Stimulated activated CD4-positive, alpha-beta T cell treated with anti-CD3 and anti-CD28 coated beads, Interleukin-15, amount 100 ng/mL, for 24 hours (primary cell): Measurements from ENCODE around the gene COL4A2.

ENCODE experiments used
- DNase-seq: peaks from one replicate; pipeline ENCODE4 v3.0.0-alpha.2; 2020

COL4A2 gene

DNA sequence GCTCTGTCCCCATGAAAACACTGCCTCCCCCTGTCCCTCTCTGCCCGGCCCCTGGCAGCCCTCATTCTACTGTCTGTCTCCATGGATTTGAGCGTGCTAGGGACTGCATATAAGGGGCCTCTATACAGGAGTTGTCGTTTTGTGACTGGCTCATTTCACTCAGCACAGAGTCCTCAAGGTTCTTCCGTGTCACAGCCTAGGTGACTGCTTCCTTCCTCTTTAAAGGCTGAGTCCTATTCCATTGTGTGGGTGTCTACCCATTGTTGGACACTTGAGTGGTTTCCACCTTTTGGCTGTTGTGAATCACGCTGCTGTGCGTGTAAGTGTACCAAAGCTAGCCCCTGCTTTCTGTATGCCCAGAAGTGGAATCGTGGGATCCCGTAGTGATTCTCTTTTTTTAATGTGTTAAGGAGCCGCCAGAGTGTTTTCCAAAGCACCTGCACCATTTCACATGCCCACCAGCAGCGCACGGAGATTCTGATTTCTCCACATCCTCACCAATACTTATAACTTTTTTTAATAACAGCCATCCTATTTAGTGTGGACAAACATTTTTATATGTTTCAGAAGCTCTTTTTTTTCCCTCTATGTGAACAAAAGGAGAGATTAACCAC lies 116.7 kb downstream of the COL4A2 start:
- no peak for DNase-seq

GRCh38 chr13:110424569-110425443 lies 117.7 kb downstream of the COL4A2 start:
- DNase-seq: no peak

DNA sequence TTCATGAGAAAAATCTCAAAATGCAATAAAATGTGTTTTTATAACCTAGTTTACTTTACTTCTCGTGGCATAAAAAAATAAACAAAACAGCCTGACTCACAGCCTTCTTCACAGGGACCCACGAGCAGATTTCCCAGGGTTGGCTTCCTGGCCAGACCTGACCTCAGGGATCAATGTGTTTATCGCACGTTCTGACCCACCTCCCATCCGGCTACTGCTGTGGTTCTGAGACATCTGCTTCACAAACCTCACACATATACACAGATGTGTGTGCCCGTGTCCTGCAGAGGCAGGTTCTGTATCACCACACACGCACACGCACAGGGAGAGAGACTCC lies 118.3 kb downstream of the COL4A2 start:
- no peak for DNase-seq

DNA sequence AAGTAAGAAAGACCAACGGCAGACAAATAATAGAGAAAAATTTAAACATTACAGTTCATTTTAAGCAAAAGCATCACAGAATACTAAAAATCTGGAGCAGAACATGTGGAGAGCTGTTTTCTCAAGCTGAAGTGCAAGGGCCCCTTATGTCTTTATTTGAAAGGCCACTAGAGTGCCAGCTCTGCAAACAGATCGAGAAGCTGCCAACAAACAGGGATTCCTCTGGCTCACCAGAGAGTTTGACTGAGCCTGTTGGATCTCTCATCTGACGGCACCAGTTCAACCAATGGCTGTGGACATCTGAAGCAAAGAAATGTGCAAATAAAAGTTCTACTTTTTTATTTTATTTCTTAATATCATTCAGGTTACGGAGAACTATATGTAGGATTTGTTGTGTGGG lies 119.7 kb downstream of the COL4A2 start:
- DNase-seq: no peak

DNA sequence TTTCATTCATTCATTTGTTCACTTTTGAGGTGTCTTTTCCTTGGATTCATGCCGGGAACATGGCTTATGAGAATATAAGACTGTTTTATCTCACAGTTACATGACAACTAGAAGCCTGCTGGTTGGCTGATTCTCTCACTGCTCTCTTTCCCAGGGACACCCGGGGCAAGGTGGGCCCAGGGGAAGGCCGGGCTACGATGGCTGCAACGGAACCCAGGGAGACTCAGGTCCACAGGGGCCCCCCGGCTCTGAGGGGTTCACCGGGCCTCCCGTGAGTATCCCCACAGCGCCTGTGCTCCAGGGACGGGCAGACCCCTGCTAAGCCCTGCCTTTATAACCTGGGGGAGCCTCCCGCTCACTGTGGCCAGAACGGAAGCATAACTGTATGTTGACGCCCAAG lies 121.2 kb downstream of the COL4A2 start:
- no peak for DNase-seq

DNA sequence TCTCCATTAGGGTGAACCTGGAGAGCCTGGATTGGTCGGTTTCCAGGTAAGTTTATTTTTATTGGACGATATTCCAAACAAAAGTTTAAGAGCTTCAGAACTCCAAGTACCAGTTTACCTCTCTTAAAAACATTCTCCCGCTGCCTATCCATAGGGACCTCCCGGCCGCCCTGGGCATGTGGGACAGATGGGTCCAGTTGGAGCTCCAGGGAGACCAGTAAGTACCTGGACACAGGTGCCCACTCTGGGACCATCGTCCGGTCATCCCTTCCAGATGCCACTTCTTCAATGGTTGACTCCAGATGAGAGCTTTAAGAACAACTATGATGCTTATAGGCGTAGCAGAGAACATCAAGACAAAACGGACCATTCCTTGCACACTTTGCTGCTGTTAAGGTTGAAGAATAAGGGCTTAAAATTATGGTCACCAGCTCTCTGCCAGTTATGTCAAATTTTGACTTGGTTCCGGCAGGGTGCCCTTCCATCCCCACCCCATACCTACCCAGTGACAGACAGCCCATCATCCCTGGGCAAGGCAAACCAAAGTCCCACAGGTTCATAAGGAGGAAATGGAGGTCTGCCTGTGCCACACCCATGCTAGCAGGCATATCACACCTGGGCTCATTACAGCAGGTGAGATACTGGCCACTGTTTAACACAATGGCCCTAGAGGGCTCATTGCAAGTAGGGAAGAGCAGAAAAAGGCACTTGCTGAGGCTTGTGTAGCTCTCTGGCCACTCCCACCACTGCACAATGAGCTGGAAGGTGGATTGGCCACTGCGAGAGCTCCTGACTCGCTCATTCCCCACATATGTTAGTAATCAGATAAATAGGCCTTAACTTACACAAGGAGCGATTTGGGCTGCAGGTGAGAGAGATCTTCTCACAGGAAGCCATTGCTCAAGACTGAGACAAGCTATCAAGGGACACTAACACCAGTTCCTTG lies 123.6 kb downstream of the COL4A2 start:
- no peak for DNase-seq

- DNase-seq: no peak
Observed at GRCh38 chr13:110431425-110432294, 124.6 kb downstream of the COL4A2 start.

DNA sequence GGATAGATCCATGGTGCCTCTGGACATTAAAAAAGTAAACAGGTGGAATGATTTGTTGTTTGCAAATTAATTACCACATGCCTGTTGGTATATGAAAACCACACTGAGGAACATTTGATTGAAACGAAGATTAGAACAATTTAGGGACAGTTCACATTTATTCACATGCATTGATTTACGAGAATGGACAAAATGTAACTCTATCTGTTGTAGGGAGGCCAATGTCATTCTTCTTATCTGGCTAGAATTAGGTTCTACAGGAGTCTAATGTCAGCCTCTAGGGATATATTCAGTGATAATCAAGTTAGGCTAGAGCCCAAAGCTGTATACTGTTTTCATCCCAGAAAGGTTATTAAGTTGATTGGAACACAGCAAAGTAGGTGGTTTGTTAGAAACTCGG lies 125.4 kb downstream of the COL4A2 start:
- no peak for DNase-seq

DNA sequence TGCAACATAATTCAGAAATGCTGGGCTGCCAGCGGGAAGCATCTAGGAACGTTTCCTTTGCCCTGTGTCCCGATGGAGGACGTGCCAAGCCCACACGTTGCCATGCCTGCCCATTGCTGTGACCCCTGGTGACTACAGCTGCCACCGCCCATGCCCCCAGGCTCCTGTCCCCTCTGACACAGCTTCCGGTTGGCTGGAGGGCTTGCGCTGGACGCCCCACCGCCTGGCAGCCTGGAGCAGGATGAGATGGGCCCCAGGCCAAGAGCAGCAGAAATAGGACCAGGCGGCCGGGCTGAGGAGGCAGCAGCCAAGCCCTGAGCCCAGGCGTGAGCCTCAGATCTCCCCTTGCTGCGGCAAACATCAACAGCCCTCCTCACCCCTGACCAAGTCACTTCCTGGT lies 125.9 kb downstream of the COL4A2 start:
- DNase-seq: no peak

GRCh38 chr13:110434629-110435028 lies 127.5 kb downstream of the COL4A2 start:
- DNase-seq: no peak

DNA sequence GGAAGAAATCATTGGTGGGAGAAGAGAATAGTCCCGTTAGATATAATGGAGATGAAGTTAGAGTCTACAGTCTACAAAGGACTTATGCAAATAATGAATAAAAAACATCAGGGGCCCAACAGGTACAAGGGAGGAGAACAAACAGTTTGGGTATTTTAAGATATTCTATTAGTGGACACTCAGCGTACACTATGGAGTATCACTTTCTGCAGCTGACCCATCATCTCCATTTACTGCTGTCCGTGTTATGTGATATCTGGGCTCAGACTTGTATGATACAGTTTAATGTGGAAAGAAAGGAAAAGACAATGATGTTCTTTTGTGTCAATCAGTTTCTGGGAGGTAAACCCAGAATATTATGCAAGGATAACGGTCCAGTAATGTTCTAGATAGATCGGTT lies 128.2 kb downstream of the COL4A2 start:
- no peak for DNase-seq

GRCh38 chr13:110436276-110436675 lies 129.2 kb downstream of the COL4A2 start:
- no peak for DNase-seq

- DNase-seq: no peak
Observed at GRCh38 chr13:110436786-110437370, 129.8 kb downstream of the COL4A2 start.

- no peak for DNase-seq
Observed at GRCh38 chr13:110438211-110438610, 131.1 kb downstream of the COL4A2 start.

- DNase-seq: no peak
Observed at GRCh38 chr13:110438776-110439175, 131.7 kb downstream of the COL4A2 start.

- no peak for DNase-seq
Observed at GRCh38 chr13:110440946-110441731, 134.1 kb downstream of the COL4A2 start.

GRCh38 chr13:110442930-110443621 lies 136.0 kb downstream of the COL4A2 start:
- DNase-seq: no peak

- DNase-seq: no peak
Observed at GRCh38 chr13:110443622-110444225, 136.6 kb downstream of the COL4A2 start.

GRCh38 chr13:110444226-110444653 lies 137.2 kb downstream of the COL4A2 start:
- no peak for DNase-seq

DNA sequence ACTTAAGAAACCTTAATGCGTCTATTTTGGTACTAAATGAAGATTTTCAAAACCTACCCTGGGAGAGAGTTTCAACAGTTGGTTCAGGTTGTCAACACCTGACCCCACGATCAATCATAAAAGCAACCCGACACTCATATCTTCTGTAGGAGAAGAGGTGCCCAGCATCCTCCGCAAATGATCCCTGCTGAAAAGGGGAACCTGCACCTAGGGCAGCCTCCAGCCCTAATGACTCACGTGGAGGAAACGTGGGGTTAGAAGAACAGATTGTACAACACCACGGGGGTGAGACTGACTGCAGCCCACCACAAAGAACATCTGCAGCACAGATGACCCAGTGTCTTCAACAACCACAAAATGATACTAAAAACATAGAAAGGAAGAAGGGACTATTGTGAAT lies 138.1 kb downstream of the COL4A2 start:
- DNase-seq: no peak
